Hepatocyte (in vitro differentiated cells): Measurements from ENCODE around the gene KCNJ15. TPM values are rescaled to one million over a fixed set of nuclear protein-coding genes. Genes with fewer than 3 reads are reported as not detected.

Experiments used
- DNase-seq: peaks from one replicate; pipeline ENCODE4 v3.0.0-alpha.2; 2016; ENCODE audit warnings: low spot score
- H2AFZ ChIP-seq: fragments of 200-600 bp; sonication (generic); 2 replicates; pipeline ENCODE4 v1.6.0; 2016; ENCODE audit warnings: antibody characterized with exemption, mild to moderate bottlenecking
- H3K27ac ChIP-seq: fragments of 200-600 bp; sonication (generic); 2 replicates; pipeline ENCODE4 v1.5.1; 2016; ENCODE audit warnings: mild to moderate bottlenecking
- H3K27me3 ChIP-seq: fragments of 200-600 bp; sonication (generic); 2 replicates; pipeline ENCODE4 v1.6.1; 2016
- H3K36me3 ChIP-seq: fragments of 200-600 bp; sonication (generic); replicated peaks from 2 replicates; pipeline ENCODE4 v1.5.1; 2016; ENCODE audit warnings: low read depth; ENCODE audit not compliant: insufficient read depth
- H3K4me1 ChIP-seq: fragments of 200-600 bp; sonication (generic); 2 replicates; pipeline ENCODE4 v1.5.1; 2016; ENCODE audit warnings: mild to moderate bottlenecking, moderate library complexity; ENCODE audit not compliant: insufficient read depth
- H3K4me2 ChIP-seq: fragments of 200-600 bp; sonication (generic); 2 replicates; pipeline ENCODE4 v1.6.0; 2016
- H3K4me3 ChIP-seq: fragments of 200-600 bp; sonication (generic); 2 replicates; pipeline ENCODE4 v1.5.1; 2016; ENCODE audit warnings: mild to moderate bottlenecking
- H3K79me2 ChIP-seq: fragments of 200-600 bp; sonication (generic); 2 replicates; pipeline ENCODE4 v1.6.0; 2017; ENCODE audit warnings: mild to moderate bottlenecking
- H3K9me2 ChIP-seq: fragments of 200-600 bp; sonication (generic); replicated peaks from 2 replicates; pipeline ENCODE4 v1.6.0; 2017; ENCODE audit warnings: mild to moderate bottlenecking; ENCODE audit not compliant: insufficient read depth
- H3K9me3 ChIP-seq: fragments of 200-600 bp; sonication (generic); 2 replicates; pipeline ENCODE4 v1.5.1; 2016; ENCODE audit warnings: low read depth, mild to moderate bottlenecking
- H4K20me1 ChIP-seq: fragments of 200-600 bp; sonication (generic); 2 replicates; pipeline ENCODE4 v1.6.0; 2016; ENCODE audit warnings: mild to moderate bottlenecking; ENCODE audit not compliant: insufficient read depth, poor library complexity, severe bottlenecking
- CTCF ChIP-seq: fragments of 200-600 bp; sonication (generic); IDR thresholded peaks from 2 replicates; pipeline ENCODE4 v1.5.1; 2016; ENCODE audit warnings: antibody characterized with exemption, mild to moderate bottlenecking; ENCODE audit not compliant: poor library complexity
- EZH2 ChIP-seq: fragments of 200-600 bp; sonication (generic); IDR thresholded peaks from 2 replicates; pipeline ENCODE4 v1.6.1; 2016; ENCODE audit warnings: antibody characterized with exemption, mild to moderate bottlenecking, borderline replicate concordance
- EZH2phosphoT487 ChIP-seq: fragments of 200-600 bp; sonication (generic); IDR thresholded peaks from one replicate; pipeline ENCODE4 v1.6.1; 2018; ENCODE audit warnings: antibody characterized with exemption, mild to moderate bottlenecking, low read depth, moderate library complexity; ENCODE audit not compliant: unreplicated experiment, severe bottlenecking
- WGBS: methylation state at CpG from one replicate; pipeline ENCODE4 v1.1.6; 2016; ENCODE audit warnings: low lambda C conversion rate; ENCODE audit errors: missing lambda C conversion rate; 5-methylcytosine and 5-hydroxymethylcytosine counted together
- polyA plus RNA-seq: library from polyadenylated mRNA; unstranded; fragments of >200 nt; fragmentation: Nextera tagmentation; extraction: Ambion mirVana; gene quantifications from 2 replicates; pipeline ENCODE4 v1.2.1, GENCODE V29; 2016
- total RNA-seq: library from RNA; depleted of rRNA; stranded (reverse); fragments of >200 nt; gene quantifications from 2 replicates; pipeline ENCODE4 v1.2.3, GENCODE V29; 2014

The KCNJ15 gene
- total and polyA plus RNA-seq, 2 experiments from 2014 or later = 0.43 to 0.88 TPM

- H3K4me3 ChIP-seq = no peak overlapping the region
- H3K9me2 ChIP-seq = no peaks in the 10 kb centered on the region
- H3K4me1 ChIP-seq = peaks cover 5% of the 10 kb centered on the region
- no peak overlapping the region for H2AFZ ChIP-seq
- no peaks in the 10 kb centered on the region for H3K9me3 ChIP-seq
- H3K79me2 ChIP-seq = no peaks in the 10 kb centered on the region
- no peaks in the 10 kb centered on the region for H3K36me3 ChIP-seq
- no peaks in the 10 kb centered on the region for H4K20me1 ChIP-seq
- no peaks in the 10 kb centered on the region for H3K27me3 ChIP-seq
- WGBS = 46% methylated on average over 1 of the region's 1 CpG
- TF ChIP-seq EZH2phosphoT487 (no peak), CTCF (no peak), EZH2 (no peak)
- peak overlapping the region; percentile 40 for H3K27ac ChIP-seq
- no peak for DNase-seq
- no peak overlapping the region for H3K4me2 ChIP-seq
These were observed 16.7 kb upstream of the KCNJ15 start for GRCh38 chr21:38240129-38240528.

GRCh38 chr21:38241029-38241740 is 15.6 kb upstream of the KCNJ15 start:
- no peak overlapping the region for H3K4me3 ChIP-seq
- no peak overlapping the region for H3K27ac ChIP-seq
- no peaks in the 10 kb centered on the region for H3K79me2 ChIP-seq
- no peaks in the 10 kb centered on the region for H3K9me3 ChIP-seq
- H3K9me2 ChIP-seq = no peaks in the 10 kb centered on the region
- no peaks in the 10 kb centered on the region for H3K27me3 ChIP-seq
- no peaks in the 10 kb centered on the region for H3K36me3 ChIP-seq
- TF ChIP-seq EZH2phosphoT487 = no peak
- no peak for TF ChIP-seq EZH2
- no peak for TF ChIP-seq CTCF
- no peak overlapping the region for H2AFZ ChIP-seq
- DNase-seq = no peak
- H4K20me1 ChIP-seq = no peaks in the 10 kb centered on the region
- H3K4me2 ChIP-seq = no peak overlapping the region
- WGBS = 88% methylated on average over 10 of the region's 10 CpGs
- peaks cover 5% of the 10 kb centered on the region for H3K4me1 ChIP-seq

GRCh38 chr21:38242061-38242460 is 14.7 kb upstream of the KCNJ15 start:
- Histone ChIP-seq H3K9me3 (no peaks in the 10 kb centered on the region), H3K4me1 (peaks cover 5% of the 10 kb centered on the region), H3K9me2 (no peaks in the 10 kb centered on the region), H3K27me3 (no peaks in the 10 kb centered on the region), H3K79me2 (no peaks in the 10 kb centered on the region), H3K36me3 (no peaks in the 10 kb centered on the region), H3K4me3 (no peak overlapping the region), H2AFZ (no peak overlapping the region), H3K27ac (no peak overlapping the region), H4K20me1 (no peaks in the 10 kb centered on the region), H3K4me2 (no peak overlapping the region)
- 91% methylated on average over 5 of the region's 5 CpGs for WGBS
- TF ChIP-seq EZH2phosphoT487 (no peak), EZH2 (no peak), CTCF (no peak)
- DNase-seq = no peak
